ENCODE results near the gene XNDC1N.
A peak's percentile ranks its signal among the peaks of the same experiment; 100 is the strongest.

XNDC1N gene, protein sequence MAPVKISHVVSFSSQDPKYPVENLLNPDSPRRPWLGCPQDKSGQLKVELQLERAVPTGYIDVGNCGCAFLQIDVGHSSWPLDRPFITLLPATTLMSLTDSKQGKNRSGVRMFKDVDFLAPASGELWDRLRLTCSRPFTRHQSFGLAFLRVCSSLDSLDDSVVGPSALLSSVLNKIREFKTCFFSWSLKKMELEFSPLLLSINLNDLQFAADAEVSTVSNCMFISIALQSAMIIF

DNA sequence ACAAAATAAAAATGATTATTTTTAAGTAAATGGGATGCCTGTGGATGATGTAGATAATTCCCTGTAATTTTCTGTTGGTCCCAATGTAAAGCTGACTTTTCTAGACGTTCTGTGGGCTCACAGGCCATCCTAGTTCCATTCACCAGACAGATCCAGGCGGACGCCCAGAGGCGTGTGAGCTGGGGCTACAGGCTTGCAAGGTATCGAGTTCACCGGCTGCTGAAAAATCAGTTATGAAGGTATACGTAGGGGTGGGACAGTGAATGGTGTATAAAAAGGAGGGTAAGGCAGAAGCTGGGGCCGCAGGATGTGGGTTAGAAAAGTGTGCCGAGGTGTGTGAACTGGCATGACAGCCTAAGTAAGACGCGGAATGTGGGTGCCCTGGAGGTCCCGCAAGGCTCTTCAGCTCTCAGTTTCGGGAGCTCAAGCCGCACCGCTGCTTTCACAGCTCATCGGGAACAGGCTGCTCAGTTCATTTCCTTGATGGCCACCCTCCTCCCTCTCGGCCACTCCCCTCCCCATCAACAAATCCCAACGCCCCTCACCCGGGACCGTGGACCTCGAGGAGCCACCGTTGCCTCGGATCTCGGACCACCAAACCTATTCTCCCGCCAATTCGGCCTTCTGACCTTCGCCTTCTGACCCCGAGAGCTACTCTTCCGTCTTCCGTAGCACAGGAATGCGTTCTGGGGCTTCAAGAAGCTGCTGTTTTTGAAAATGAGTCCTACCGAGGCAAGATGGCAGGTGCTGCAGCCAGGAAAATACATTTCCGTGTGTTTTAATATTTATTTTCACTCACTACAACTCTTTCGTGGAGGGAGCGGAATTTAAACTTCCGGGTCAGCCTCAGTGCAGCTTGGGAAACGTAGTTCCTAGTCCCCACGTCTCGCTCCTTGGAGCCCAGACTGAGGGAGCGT is at the start of gene XNDC1N:
Gene XNDC1N, minus strand, starts transcription at position 775 of the 917 bp plus-strand sequence. CDS start 5,241 bp downstream, outside the sequence.
- peak; percentile 95 to 97 for DNase-seq

DNA sequence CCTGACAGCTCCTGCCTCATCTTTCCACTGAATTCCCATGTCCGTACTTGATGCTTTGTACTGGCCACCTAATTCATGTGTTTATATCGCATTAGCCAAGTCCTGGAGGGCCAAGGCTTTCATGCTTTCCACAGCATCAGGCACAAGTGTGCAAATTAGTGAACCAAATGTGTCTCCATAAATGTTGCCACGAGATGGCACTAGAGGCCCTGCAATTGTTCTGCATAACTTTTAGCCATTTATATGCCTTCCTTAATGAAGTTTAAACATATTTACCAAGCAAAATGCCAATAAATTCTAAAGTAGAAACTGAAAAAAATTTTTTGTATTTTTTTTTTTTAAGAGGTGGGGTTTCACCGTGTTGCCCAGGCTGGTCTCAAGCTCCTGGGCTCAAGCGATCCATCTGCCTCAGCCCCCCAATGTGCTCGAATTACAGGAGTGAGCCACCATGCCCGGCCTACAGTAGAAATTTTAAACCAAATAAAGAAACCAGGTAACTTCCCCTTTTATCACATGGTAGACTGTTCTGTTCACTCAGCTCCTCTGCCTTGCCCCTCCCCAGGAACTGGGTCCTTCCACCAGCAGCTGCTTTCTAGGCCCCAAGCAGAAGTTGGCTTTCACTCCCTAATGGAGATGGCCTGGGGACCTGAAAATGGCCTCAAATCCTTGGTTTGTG is 49.5 kb upstream of the XNDC1N start:
- DNase-seq = peak; percentile 87

DNA sequence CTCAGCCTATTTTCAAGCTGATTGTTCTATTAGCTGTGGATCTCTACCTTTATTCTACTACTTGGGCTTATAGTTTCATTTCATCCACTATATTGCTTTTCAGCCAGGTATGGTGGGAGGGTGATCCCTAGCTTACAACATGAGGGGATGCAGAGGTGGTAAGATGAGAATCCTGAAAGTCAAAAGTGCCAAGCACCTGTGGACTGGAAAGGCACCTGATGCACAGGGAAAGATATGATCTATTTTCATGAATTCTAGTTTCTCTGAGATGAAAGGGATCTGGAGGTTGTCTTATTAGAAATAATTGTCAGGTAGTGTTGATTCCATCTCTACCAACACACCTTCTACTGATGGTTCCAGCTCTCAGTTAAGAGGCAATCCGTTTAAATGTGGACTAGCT is 48.7 kb upstream of the XNDC1N start:
- DNase-seq = no peak

DNA sequence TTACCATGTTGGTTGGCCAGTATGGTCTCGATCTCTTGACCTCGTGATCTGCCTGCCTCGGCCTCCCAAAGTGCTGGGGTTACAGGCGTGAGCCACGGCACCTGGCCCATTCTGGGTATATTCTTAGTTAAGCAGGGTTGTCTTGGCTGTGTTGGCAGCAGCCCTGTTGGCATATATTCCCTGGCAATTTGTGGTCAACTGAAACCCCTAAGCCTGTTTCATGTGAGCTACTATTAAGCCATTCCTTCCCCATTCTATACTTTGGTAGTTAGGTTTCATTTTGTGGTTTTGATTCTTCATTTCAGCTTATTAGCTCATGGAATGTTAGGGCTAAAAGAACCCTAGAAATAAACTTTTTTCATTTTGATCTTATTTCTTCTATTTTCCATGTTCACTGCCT is 48.2 kb upstream of the XNDC1N start:
- no peak for DNase-seq

DNA sequence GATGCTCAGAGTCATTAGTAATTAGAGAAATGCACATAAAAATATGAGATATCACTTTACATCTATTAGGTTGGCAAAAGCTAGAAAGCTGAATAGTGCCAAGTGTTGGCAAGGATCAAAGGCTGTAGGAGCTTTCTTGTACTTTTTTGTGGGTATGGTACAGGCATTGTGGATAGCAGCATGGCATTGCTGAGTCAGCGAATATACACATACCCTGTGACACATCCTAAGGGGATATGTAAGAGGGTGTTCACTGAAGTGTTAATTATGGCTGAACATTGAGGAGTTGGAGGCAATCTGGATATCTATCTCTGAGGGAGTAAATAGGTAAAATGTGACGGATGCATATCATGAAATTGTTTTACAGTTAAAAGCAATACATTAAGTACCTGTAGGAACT is 43.3 kb upstream of the XNDC1N start:
- no peak for DNase-seq

DNA sequence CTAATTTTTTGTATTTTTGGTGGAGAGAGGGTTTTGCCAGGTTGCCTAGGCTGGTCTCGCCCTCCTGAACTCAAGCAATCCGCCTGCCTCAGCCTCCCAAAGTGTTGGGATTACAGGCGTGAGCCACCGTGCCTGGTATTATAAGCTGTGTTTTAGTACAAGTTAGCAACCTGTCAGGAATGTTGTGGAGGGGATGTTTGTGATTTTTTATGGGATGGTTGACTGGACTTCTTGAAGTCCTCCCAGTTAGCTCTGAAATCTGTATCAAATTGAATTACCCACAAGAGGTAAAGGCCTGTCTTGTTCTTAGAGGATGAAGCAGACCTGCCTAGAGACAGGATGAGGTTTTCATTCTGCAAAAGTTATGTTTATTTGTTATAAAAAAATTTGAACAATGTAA is 36.2 kb upstream of the XNDC1N start:
- no peak for DNase-seq

DNA sequence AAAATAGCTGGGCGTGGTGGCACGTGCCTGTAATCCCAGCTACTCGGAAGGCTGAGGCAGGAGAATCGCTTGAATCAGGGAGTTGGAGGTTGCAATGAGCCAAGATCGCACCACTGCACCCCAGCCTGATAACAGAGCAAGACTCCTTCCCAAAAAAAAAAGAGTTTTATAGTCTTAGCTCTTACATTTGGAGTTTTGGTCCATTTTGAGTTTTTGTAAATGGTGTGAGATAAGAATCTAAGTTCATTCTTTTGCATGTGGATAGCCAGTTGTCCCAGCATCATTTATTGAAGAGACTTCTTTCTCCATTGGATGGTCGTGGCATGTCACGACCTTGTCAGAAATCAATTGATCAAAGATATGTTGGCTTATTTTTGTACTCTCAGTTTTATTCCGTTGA is 35.1 kb upstream of the XNDC1N start:
- DNase-seq = no peak

DNA sequence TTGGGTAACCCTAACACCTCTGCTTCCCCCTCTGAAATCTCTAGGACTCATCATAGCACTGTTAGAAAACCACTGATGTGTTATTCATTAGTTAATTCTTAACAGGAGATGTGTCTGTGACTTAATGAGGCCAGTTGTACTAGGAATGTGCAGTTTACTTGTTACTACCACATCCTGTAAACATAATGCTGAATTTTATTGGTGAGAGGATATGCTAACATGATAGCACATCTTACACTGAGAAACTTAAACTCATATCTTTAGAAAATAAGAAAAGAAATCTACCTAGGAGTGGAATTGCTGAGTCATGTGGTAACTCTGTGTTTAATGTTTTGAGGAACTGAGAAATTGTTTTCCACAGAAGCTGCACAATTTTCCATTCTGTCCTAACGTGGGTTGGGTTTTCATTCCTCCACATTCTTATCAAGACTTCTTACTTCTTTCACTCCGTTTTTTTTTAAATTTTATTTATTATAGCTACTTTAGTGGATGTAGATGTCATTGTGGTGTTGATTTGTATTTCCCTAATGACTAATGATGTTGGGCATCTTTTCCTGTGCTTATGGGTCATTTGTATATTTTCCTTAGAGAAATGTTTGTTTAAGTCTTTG is 34.1 kb upstream of the XNDC1N start:
- peak in 1 of 2 experiments; percentile 29 for DNase-seq

DNA sequence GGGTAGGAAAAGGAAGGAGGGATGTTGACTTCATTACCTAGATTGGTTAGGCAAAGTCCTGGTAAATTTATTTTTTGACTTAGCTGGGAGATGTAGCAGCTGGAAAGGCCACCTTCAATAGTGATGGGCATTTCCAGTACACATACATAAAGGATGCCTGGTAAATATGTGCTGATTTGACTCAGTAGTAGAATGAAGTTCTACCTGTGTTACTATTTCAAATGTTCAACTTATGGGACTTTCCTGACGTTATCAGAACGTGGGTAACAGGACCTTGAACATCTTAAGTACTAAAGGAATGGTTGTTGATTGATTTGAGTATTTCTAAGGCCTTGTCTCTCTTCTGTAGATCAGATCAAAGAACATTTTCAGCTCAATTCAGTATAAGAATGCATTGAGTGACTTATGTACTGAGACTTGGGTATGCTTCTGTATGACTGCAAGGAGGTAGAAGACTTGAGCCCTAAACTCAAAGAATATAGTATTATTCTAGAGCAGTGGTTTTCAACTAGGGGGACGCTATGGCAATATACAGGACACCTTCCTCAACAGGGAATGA is 27.6 kb upstream of the XNDC1N start:
- no peak for DNase-seq

DNA sequence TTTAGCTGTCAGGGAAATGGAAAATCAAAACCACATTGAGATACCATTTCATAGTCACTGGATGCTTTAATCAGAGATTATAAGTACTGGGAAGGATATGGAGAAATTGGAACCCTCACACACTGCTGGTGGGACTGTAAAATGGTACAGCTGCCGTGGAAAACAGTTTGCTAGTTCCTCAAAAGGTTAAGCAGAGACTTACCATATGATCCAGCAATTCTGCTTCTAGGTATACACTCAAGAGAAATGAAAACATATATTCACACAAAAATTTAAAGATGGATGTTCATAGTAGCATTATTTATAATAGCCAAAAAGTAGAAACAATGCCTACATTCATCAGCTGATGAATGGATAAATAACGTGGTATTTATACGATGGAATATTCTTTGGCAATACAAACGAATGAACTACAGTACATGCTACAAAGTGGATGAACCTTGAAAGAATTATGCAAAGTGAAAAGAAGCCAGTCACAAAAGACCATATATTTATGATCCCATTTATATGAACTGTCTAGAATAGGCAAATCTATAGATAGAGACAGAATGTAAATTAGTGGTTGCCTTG is 23.4 kb upstream of the XNDC1N start:
- no peak for DNase-seq

DNA sequence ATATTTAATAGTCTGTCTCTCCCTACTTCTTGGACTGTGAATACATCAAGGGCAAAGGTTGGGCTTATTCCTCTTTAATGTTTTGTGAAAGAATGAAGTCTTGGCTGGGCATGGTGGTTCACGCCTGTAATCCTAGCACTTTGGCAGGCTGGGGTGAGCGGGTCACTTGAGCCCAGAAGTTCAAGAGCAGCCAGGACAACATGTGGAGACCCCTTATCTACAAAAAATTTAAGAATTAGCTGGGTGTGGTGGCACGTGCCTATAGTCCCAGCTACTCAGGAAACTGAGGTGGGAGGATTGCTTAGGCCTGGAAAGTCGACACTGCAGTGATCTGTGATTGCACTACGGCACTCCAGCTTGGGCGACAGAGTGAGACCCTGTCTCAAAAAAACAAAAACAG is 20.6 kb upstream of the XNDC1N start:
- no peak for DNase-seq

DNA sequence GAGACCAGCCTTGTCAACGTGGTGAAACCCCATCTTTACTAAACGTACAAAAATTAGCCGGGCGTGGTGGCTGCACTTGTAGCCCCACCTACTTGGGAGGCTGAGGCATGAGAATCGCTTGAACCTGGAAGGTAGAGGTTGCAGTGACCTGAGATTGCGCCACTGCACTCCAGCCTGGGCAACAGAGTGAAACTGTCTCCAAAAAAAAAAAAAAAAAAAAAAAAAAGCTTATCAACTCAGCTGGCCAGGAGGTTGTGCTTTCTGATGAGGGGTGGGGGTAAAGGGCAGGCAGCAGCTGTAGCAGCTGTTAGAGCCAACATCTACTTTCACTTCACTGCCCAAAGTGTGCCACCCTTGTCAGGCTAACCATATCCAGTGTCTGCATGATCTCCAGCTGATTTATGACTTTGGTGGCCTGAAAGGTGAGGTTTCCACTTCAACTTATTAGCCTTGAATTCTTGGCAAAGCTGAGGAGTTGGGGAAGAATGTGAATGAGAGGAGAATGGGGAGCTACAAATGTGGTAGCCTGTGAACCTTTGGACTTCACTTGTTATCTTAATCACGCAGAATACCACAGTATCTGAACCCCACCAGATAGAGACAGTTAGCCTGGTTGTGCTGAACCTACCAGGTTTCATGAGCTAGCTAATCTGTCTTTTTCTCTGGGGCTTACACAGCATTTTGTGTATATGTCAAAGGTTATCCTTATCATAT is 20.1 kb upstream of the XNDC1N start:
- no peak for DNase-seq

DNA sequence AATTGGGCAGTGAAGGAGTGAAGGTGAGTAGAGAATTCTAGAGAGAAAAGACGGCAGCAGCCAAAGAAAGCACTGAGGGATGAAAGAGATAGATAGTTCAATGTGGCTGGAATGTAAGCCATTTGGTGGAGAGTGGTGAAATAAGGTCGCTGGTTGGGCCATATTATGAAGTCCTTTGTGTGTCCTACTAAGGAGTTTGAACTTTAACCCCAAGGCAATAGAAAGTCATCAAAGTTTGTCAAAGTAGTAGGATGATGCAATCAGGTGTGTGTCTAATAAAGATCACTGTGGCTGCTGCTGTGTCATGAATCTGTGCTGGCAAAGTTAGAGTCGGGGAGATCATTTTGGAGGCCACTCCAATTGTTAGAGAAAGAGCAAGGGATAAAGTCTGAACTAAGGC is 19.1 kb upstream of the XNDC1N start:
- no peak for DNase-seq

DNA sequence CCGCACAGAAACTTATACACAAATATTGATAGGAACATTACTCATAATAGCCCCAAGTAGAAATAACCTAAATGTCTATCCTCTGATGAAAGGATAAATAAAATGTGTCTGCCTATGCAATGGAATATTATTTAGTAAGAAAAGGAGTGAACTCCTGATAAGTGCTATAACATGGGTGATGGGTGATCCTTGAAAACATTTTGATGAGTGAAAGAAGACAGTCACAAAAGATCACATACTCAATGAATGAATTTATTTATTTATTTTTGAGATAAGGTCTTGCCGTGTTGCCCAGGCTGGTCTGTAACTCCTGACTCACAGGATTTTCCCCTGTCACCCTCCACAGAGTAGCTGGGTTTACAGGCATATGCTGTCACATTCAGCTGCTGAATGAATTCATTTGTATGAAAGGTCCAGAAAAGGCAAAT is 17.8 kb upstream of the XNDC1N start:
- no peak for DNase-seq

DNA sequence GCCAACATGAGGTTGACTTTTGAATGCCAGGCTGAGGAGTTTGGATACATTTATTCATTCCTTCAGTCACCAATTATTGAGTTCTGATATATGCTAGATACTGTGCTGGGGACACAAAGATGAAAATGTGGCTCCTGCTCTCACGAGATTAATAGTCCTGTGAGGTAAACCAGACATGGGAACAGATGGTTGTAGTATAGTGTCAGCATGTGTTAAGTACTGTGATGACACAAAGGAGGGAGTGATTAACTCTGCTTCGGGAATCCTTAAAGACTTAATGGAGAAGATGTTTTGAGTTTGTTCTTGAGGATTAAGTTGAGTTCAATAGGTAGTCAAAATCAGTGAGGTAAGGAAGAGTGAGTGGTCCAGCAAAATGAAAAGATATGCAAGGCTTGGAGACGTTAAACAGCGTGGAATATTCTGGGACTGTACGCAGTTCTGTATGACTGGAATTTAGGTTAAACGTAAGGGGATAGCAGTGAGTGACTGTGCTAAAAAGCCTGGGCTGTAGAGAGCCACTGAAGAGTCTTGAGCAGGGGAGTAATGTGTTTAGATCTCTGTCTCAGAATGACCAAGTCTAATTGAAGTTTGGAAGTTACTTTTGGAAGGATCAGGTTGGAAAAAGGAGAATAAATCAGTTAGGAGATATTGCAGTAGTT is 12.3 kb upstream of the XNDC1N start:
- DNase-seq = no peak

DNA sequence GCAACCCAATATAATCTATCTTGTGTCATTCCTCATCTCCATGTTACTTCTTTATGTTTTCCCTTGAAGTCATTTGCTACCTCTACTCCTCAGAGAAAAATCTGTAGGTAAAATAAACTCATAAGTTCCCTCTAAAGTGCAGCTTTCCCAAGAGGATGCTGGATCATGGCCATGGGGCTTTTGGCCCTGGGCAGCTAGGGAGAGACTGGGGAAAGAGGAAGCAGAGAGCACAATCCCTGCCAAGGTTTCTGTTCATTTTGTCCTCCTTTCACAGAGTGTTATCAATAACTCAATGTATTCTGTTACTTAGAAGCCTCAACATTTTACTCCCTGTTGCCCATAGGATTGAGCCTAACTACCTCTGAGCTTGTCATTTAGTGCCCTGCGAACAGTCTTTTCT is 9.4 kb upstream of the XNDC1N start:
- no peak for DNase-seq

DNA sequence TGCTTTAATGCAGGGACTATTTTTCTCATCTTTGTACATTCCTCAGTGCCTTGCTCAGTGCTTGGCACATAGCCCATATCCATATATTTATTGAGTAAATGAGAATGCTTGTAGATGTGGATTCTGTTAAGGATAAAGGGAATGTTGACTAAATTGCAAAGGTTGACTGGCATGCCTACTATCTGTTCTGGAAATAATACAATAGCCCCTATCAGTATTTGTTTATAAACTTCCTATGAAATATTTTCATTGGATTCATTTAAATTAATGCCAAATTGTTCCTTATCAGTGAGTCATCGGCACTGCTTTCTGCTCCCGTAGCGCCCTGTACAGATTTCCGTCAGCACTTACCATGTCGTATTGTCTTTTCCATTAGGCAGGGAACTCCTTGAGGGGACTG is 8.4 kb upstream of the XNDC1N start:
- no peak for DNase-seq

DNA sequence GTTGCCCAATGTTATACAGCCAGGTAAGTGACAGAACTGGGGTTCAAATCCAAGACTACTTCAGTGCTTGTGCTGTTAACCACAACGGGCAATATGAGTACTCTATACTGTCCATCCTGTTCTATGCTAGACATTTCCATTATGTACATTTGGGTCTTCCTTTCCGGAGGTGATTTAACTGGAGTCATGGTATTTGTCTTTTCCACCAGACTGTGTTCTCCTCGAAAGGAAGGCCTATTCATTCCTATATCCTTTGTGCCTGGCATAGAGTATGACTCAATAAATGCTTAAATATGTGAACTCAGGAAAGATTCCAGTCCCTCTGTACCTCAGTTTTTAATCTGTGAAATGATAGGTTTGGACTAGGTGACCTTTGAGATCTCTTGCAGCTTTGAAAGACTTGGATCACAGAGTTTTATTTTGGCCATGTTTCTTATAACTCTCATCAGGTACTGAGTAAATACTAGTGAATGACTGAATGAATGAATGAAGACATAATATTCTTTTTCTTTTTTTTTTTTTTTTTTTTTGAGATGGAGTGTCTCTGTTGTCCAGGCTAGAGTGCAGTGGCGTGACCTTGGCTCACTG is 7.0 kb upstream of the XNDC1N start:
- no peak for DNase-seq

DNA sequence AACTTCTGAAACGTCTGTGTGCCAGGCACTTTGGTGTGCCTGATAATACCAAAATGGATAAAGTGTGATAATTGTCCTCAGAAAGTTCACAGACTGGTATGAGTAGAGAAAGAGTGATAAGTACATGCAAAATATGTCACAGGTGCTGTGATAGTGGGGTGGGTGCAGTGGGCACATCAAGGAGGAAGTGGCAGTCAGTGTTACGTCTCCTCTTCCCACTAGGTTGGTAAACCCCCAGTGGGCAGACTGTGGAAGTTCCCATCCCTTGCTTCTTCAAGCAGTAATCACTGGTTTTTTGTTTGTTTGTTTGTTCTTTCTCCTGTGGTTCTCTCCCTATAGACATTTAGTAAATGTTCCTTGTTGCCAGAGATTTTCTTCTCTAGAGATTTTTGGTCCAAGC is 5.8 kb upstream of the XNDC1N start:
- DNase-seq = peak in 1 of 2 experiments; percentile 33

DNA sequence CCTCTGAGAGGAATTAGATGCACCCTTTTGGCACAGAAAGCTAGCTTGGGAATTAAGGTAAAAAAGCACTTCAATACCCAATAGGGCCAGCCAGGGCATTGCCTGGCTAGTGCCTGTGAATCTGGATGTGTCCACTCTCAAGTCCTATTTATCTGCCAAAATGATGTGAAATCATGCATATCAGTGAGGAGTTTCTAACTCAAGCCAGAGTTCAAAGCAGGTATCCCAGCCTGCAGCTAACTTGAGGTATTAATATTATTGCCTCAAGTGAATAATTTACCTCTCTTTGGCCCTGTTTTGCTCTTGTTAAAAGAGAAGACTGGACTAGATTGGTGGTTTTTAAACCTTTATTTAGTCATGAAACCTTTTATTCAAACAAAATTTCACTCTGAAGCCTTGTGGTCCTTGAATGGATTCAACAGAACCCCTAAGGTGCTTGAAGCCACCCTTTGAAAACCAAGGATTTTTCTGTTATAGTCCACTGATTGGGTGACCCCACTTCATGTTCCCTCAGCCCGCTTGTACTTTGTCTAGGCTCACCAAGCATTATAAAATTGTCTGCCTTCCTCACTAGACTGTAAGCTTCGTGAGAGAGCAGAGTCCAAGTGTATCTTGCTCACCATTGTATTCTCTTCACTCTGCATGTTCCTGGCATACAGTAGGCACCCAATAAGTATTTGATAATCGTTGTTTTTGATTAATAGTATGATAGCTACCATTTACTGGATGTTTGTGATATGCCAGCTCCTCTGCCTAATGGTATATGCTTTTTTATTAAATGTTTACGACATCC is 4.9 kb upstream of the XNDC1N start:
- no peak for DNase-seq
